GM21390 (cell line): Measurements from ENCODE around the gene NKX2-3.

Experiments
- ATAC-seq: cut with Tn5 transposase; IDR thresholded peaks from one replicate; pipeline ENCODE4 v1.9.1; 2021; ENCODE audit not compliant: unreplicated experiment

The NKX2-3 gene

GRCh38 chr10:99573790-99574189 lies 41.0 kb downstream of the NKX2-3 start:
- ATAC-seq: no peak

GRCh38 chr10:99579971-99580370 lies 47.2 kb downstream of the NKX2-3 start:
- ATAC-seq: no peak

- no peak for ATAC-seq
These were observed 49.6 kb downstream of the NKX2-3 start for GRCh38 chr10:99582255-99582770.

- ATAC-seq: no peak
These were observed 50.9 kb downstream of the NKX2-3 start for GRCh38 chr10:99583687-99584086.
